SU-DHL-6 (cell line): ENCODE data around the gene GPHN.

Experiments used
- H2AFZ ChIP-seq: fragments of 200-600 bp; sonication (generic); 2 replicates; pipeline ENCODE4 v1.6.1; 2014; ENCODE audit warnings: low read depth, mild to moderate bottlenecking, moderate library complexity, mixed read lengths, antibody characterized with exemption, low read length; ENCODE audit not compliant: severe bottlenecking
- H3F3A ChIP-seq: fragments of 200-600 bp; shearing (Covaris generic); 2 replicates; pipeline ENCODE4 v1.6.0; 2016; ENCODE audit warnings: antibody characterized with exemption, mild to moderate bottlenecking; ENCODE audit not compliant: insufficient read depth
- H3K27ac ChIP-seq: fragments of 200-600 bp; sonication (generic); 2 replicates; pipeline ENCODE4 v1.5.1; 2016; ENCODE audit warnings: low read depth, mild to moderate bottlenecking, low read length, moderate library complexity, mixed read lengths
- H3K27me3 ChIP-seq: fragments of 200-600 bp; sonication (generic), shearing (Covaris generic); 2 replicates; pipeline ENCODE4 v1.6.0; 2014; ENCODE audit warnings: mild to moderate bottlenecking, low read length
- H3K36me3 ChIP-seq: fragments of 200-600 bp; sonication (generic); 2 replicates; pipeline ENCODE4 v1.6.1; 2014; ENCODE audit warnings: mild to moderate bottlenecking, low read length, mixed read lengths
- H3K4me2 ChIP-seq: fragments of 300-600, 200-600 bp; shearing (Covaris generic), sonication (generic); 2 replicates; pipeline ENCODE4 v1.6.0; 2014; ENCODE audit warnings: low read length, low read depth, mild to moderate bottlenecking; ENCODE audit not compliant: poor library complexity, severe bottlenecking
- H3K4me3 ChIP-seq: fragments of 200-600 bp; sonication (generic); 2 replicates; pipeline ENCODE4 v1.5.1; 2014; ENCODE audit warnings: antibody characterized with exemption, low read length, mild to moderate bottlenecking, mixed read lengths; ENCODE audit not compliant: insufficient read depth, poor library complexity, severe bottlenecking
- H3K79me2 ChIP-seq: fragments of 200-600 bp; sonication (generic); 2 replicates; pipeline ENCODE4 v1.6.1; 2014; ENCODE audit warnings: mild to moderate bottlenecking, low read length, moderate library complexity; ENCODE audit not compliant: insufficient read depth
- H3K9ac ChIP-seq: fragments of 200-600 bp; sonication (generic); 2 replicates; pipeline ENCODE4 v1.7.0; 2014; ENCODE audit warnings: mild to moderate bottlenecking, low read length
- H3K9me2 ChIP-seq: fragments of 200-600 bp; sonication (generic); replicated peaks from 2 replicates; pipeline ENCODE4 v1.6.1; 2014; ENCODE audit warnings: low read length; ENCODE audit not compliant: insufficient read depth
- H3K9me3 ChIP-seq: fragments of 200-600 bp; sonication (generic); 2 replicates; pipeline ENCODE4 v1.6.1; 2014; ENCODE audit warnings: low read length, mixed read lengths; ENCODE audit not compliant: insufficient read depth
- H4K20me1 ChIP-seq: fragments of 200-600 bp; sonication (generic); 2 replicates; pipeline ENCODE4 v1.6.1; 2014; ENCODE audit warnings: low read depth, mild to moderate bottlenecking, antibody characterized with exemption, low read length, moderate library complexity, mixed read lengths
- EZH2phosphoT487 ChIP-seq: fragments of 200-600 bp; sonication (generic), shearing (Covaris generic); conservative IDR thresholded peaks from 2 replicates; pipeline ENCODE4 v1.6.1; 2018; ENCODE audit warnings: mild to moderate bottlenecking, antibody characterized with exemption, low read length, moderate library complexity, mixed read lengths
- TF ChIP-seq, protein P1 (sequence below): fragments of 200-600 bp; sonication (generic); IDR thresholded peaks from one replicate; pipeline ENCODE4 v1.5.1; 2017; ENCODE audit warnings: antibody characterized with exemption, mild to moderate bottlenecking, low read length, moderate library complexity; ENCODE audit not compliant: insufficient read depth, poor library complexity, severe bottlenecking

Gene GPHN

GRCh38 chr14:66974397-66975025 lies 466.6 kb downstream of the GPHN start:
- Histone ChIP-seq H3K27me3 (no peaks in the 10 kb centered on the region), H3F3A (no peaks in the 10 kb centered on the region), H3K9me2 (no peaks in the 10 kb centered on the region), H2AFZ (no peak overlapping the region), H3K4me2 (no peak overlapping the region), H3K36me3 (no peaks in the 10 kb centered on the region), H3K9ac (no peak overlapping the region), H3K79me2 (no peaks in the 10 kb centered on the region), H3K27ac (no peak overlapping the region), H3K9me3 (no peaks in the 10 kb centered on the region), H4K20me1 (no peaks in the 10 kb centered on the region), H3K4me3 (no peak overlapping the region)
- TF ChIP-seq EZH2phosphoT487, result no peak
- TF ChIP-seq, protein P1, sequence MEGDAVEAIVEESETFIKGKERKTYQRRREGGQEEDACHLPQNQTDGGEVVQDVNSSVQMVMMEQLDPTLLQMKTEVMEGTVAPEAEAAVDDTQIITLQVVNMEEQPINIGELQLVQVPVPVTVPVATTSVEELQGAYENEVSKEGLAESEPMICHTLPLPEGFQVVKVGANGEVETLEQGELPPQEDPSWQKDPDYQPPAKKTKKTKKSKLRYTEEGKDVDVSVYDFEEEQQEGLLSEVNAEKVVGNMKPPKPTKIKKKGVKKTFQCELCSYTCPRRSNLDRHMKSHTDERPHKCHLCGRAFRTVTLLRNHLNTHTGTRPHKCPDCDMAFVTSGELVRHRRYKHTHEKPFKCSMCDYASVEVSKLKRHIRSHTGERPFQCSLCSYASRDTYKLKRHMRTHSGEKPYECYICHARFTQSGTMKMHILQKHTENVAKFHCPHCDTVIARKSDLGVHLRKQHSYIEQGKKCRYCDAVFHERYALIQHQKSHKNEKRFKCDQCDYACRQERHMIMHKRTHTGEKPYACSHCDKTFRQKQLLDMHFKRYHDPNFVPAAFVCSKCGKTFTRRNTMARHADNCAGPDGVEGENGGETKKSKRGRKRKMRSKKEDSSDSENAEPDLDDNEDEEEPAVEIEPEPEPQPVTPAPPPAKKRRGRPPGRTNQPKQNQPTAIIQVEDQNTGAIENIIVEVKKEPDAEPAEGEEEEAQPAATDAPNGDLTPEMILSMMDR, result no peak

- H3K4me2 ChIP-seq, result no peak overlapping the region
- no peak overlapping the region for H3K27ac ChIP-seq
- no peak overlapping the region for H3K4me3 ChIP-seq
- no peaks in the 10 kb centered on the region for H3F3A ChIP-seq
- no peaks in the 10 kb centered on the region for H3K79me2 ChIP-seq
- no peaks in the 10 kb centered on the region for H3K9me2 ChIP-seq
- TF ChIP-seq, protein P1, result no peak
- TF ChIP-seq EZH2phosphoT487, result no peak
- no peak overlapping the region for H3K9ac ChIP-seq
- H3K27me3 ChIP-seq, result no peaks in the 10 kb centered on the region
- no peaks in the 10 kb centered on the region for H3K36me3 ChIP-seq
- no peak overlapping the region for H2AFZ ChIP-seq
- no peaks in the 10 kb centered on the region for H3K9me3 ChIP-seq
- no peaks in the 10 kb centered on the region for H4K20me1 ChIP-seq
Measured at GRCh38 chr14:66975251-66975650, 467.3 kb downstream of the GPHN start.

DNA sequence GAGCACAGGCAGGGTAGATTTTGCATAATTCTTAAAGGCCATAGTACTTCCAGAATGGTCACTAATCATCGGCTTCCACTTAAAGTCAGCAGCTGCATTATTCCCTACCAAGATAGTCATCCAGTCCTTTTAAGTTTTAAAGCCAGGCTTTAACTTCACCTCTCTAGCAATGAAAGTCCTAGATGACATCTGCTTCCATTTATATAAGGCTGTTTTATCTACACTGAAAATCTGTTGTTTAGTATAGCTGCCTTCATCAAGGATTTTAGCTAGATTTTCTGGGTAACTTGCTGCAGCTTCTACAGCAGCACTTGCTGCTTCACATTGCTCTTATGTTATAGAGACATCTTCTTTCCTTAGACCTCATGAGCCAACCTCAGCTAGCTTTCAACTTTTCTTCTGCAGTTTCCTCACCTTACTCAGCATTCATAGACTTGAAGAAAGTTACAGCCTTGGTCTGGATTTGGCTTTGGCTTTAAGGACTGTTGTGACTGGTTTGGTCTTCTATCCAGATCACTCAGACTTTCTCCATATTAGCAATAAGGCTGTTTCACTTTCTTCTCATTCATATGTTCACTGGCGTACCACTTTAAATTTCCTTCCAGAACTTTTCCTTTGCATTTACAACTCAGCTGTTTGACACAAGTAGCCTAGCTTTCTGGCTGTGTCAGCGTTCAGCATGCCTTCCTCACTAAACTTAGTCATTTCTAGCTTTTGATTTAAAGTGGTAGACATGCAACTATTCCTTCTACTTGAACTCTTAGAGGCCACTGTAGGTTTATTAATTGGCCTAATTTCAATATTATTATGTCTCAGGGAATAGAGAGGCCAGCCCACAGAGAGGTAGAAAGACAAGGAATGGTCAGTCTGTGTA lies 471.4 kb downstream of the GPHN start:
- no peak overlapping the region for H3K9ac ChIP-seq
- no peaks in the 10 kb centered on the region for H3F3A ChIP-seq
- H4K20me1 ChIP-seq, result no peaks in the 10 kb centered on the region
- H3K79me2 ChIP-seq, result no peaks in the 10 kb centered on the region
- no peak overlapping the region for H3K4me3 ChIP-seq
- H3K27ac ChIP-seq, result no peak overlapping the region
- TF ChIP-seq EZH2phosphoT487, result no peak
- TF ChIP-seq, protein P1, result no peak
- no peaks in the 10 kb centered on the region for H3K36me3 ChIP-seq
- no peaks in the 10 kb centered on the region for H3K9me3 ChIP-seq
- no peak overlapping the region for H2AFZ ChIP-seq
- H3K4me2 ChIP-seq, result no peak overlapping the region
- no peaks in the 10 kb centered on the region for H3K9me2 ChIP-seq
- no peaks in the 10 kb centered on the region for H3K27me3 ChIP-seq
